HEK293T (cell line): Measurements from ENCODE around the gene GOLGA6D.

ENCODE experiments used
- BHLHE40 ChIP-seq: fragments of 450-650 bp; IDR thresholded peaks from 2 replicates; pipeline ENCODE4 v1.6.1; 2016; ENCODE audit warnings: mild to moderate bottlenecking, moderate library complexity, borderline replicate concordance
- ELF4 ChIP-seq: fragments of 450-650 bp; IDR thresholded peaks from 2 replicates; pipeline ENCODE4 v1.6.1; 2017; ENCODE audit warnings: antibody characterized with exemption
- HDGF ChIP-seq: fragments of 450-650 bp; IDR thresholded peaks from 2 replicates; pipeline ENCODE4 v1.6.1; 2017; ENCODE audit warnings: antibody characterized with exemption, borderline replicate concordance
- LEF1 ChIP-seq: fragments of 450-650 bp; IDR thresholded peaks from 2 replicates; pipeline ENCODE4 v1.6.1; 2017; ENCODE audit warnings: mild to moderate bottlenecking, borderline replicate concordance
- SP1 ChIP-seq: fragments of 450-650 bp; IDR thresholded peaks from 2 replicates; pipeline ENCODE4 v1.6.1; 2017
- SUZ12 ChIP-seq: fragments of 450-650 bp; IDR thresholded peaks from 2 replicates; pipeline ENCODE4 v1.6.1; 2016; ENCODE audit warnings: mild to moderate bottlenecking
- ZNF384 ChIP-seq: fragments of 450-650 bp; IDR thresholded peaks from 2 replicates; pipeline ENCODE4 v1.6.1; 2016

DNA sequence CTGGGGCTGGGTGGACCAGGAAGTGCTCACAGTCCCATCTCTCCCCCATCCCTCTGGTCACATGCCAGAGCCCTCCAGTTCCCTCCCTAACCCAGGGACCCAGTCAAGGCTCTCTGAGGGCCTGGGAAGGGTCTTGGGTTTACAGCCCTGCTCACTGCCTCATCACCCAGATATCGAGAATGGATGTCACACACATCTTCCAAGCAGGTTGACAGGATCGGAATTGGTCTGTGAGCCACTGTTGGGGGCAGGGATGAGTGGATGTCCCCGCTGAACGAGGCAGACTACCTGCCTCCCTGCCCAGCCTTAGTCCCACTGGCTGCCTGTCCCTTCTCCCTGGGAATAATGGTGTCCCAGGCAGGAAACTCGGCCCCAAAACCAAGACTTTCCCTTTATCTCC is 44.5 kb upstream of the GOLGA6D start:
- TF ChIP-seq SUZ12 (no peak), SP1 (no peak), ZNF384 (no peak), LEF1 (no peak), HDGF (no peak), ELF4 (no peak), BHLHE40 (no peak)
